MM.1S (cell line): ENCODE results near the gene OTC.

ENCODE experiments used
- DNase-seq: peaks from one replicate; pipeline ENCODE4 v3.0.0-alpha.2; 2015
- H2AFZ ChIP-seq: fragments of 300-600 bp; sonication (generic); 2 replicates; pipeline ENCODE4 v1.6.0; 2016; ENCODE audit warnings: antibody characterized with exemption, low read length
- H3F3A ChIP-seq: fragments of 300-600 bp; sonication (generic); 2 replicates; pipeline ENCODE4 v1.6.1; 2016; ENCODE audit warnings: mild to moderate bottlenecking, antibody characterized with exemption, low read length, moderate library complexity, mixed read lengths; ENCODE audit not compliant: insufficient read depth
- H3K27ac ChIP-seq: fragments of 300-600 bp; sonication (generic); 2 replicates; pipeline ENCODE4 v1.5.1; 2016; ENCODE audit warnings: mild to moderate bottlenecking, low read length
- H3K27me3 ChIP-seq: fragments of 300-600 bp; sonication (generic); replicated peaks from 2 replicates; pipeline ENCODE4 v1.6.0; 2016; ENCODE audit warnings: low read length; ENCODE audit not compliant: insufficient read depth
- H3K36me3 ChIP-seq: fragments of 300-600 bp; sonication (generic); replicated peaks from 2 replicates; pipeline ENCODE4 v1.6.1; 2016; ENCODE audit warnings: mild to moderate bottlenecking, low read length, mixed read lengths; ENCODE audit not compliant: insufficient read depth
- H3K4me1 ChIP-seq: fragments of 300-600 bp; sonication (generic); 2 replicates; pipeline ENCODE4 v1.6.1; 2016; ENCODE audit warnings: low read length, mixed read lengths
- H3K4me2 ChIP-seq: fragments of 300-600 bp; sonication (generic); 2 replicates; pipeline ENCODE4 v1.6.0; 2016; ENCODE audit warnings: low read depth, low read length
- H3K4me3 ChIP-seq: fragments of 300-600 bp; sonication (generic); 2 replicates; pipeline ENCODE4 v1.5.1; 2016; ENCODE audit warnings: low read length, mixed read lengths
- H3K79me2 ChIP-seq: fragments of 300-600 bp; sonication (generic); 2 replicates; pipeline ENCODE4 v1.6.1; 2016; ENCODE audit warnings: mixed run types, low read length, mixed read lengths
- H3K9ac ChIP-seq: fragments of 300-600 bp; sonication (generic); 2 replicates; pipeline ENCODE4 v1.6.1; 2016; ENCODE audit warnings: low read length, mixed read lengths
- H3K9me2 ChIP-seq: fragments of 300-600 bp; sonication (generic); replicated peaks from 2 replicates; pipeline ENCODE4 v1.6.1; 2016; ENCODE audit warnings: mild to moderate bottlenecking, low read length, mixed read lengths; ENCODE audit not compliant: insufficient read depth
- H3K9me3 ChIP-seq: fragments of 300-600 bp; sonication (generic); replicated peaks from 2 replicates; pipeline ENCODE4 v1.6.1; 2016; ENCODE audit warnings: mild to moderate bottlenecking, low read length, mixed read lengths; ENCODE audit not compliant: insufficient read depth
- H4K20me1 ChIP-seq: fragments of 300-600 bp; sonication (generic); 2 replicates; pipeline ENCODE4 v1.6.1; 2016; ENCODE audit warnings: mild to moderate bottlenecking, low read length, moderate library complexity, mixed read lengths; ENCODE audit not compliant: insufficient read depth
- EZH2 ChIP-seq: fragments of 300-600 bp; sonication (generic); optimal IDR thresholded peaks from 2 replicates; pipeline ENCODE3; 2017; ENCODE audit warnings: low read depth, mild to moderate bottlenecking, antibody characterized with exemption, low read length, mixed read lengths
- EZH2phosphoT487 ChIP-seq: fragments of 300-600 bp; sonication (generic); IDR thresholded peaks from 2 replicates; pipeline ENCODE4 v1.6.1; 2018; ENCODE audit warnings: antibody characterized with exemption, low read length
- TF ChIP-seq, protein P1 (sequence below): fragments of 300-600 bp; sonication (generic); IDR thresholded peaks from 2 replicates; pipeline ENCODE4 v1.5.1; 2016; ENCODE audit warnings: antibody characterized with exemption, low read length, mixed read lengths

OTC gene

DNA sequence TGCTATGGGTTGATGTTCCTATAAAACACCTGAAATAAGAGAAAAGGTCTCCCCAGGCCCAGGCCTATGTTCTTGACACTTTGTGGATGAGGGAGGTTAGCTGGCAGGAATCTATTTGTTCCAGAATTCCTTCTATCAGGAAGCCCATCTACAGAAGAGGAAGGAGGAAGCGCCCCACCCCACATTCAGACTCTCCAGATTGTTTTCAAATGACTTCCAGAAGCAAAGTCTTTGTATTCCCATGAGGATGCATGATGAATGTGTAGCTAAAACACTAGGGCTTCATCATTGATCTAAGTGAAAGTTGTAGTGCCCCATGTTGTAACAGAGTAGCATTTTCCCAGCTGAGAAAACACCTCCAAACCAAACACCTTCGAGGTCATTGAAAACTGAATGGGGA, 16.4 kb downstream of the OTC start:
- no peak overlapping the region for H3K4me3 ChIP-seq
- no peak overlapping the region for H3K27ac ChIP-seq
- no peaks in the 10 kb centered on the region for H3K9me2 ChIP-seq
- H3K9me3 ChIP-seq = no peaks in the 10 kb centered on the region
- TF ChIP-seq, protein P1, sequence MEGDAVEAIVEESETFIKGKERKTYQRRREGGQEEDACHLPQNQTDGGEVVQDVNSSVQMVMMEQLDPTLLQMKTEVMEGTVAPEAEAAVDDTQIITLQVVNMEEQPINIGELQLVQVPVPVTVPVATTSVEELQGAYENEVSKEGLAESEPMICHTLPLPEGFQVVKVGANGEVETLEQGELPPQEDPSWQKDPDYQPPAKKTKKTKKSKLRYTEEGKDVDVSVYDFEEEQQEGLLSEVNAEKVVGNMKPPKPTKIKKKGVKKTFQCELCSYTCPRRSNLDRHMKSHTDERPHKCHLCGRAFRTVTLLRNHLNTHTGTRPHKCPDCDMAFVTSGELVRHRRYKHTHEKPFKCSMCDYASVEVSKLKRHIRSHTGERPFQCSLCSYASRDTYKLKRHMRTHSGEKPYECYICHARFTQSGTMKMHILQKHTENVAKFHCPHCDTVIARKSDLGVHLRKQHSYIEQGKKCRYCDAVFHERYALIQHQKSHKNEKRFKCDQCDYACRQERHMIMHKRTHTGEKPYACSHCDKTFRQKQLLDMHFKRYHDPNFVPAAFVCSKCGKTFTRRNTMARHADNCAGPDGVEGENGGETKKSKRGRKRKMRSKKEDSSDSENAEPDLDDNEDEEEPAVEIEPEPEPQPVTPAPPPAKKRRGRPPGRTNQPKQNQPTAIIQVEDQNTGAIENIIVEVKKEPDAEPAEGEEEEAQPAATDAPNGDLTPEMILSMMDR = no peak
- TF ChIP-seq EZH2 = no peak
- no peak for TF ChIP-seq EZH2phosphoT487
- H3K4me1 ChIP-seq = no peaks in the 10 kb centered on the region
- H3K79me2 ChIP-seq = no peaks in the 10 kb centered on the region
- no peak for DNase-seq
- no peaks in the 10 kb centered on the region for H3K36me3 ChIP-seq
- no peaks in the 10 kb centered on the region for H3F3A ChIP-seq
- no peak overlapping the region for H2AFZ ChIP-seq
- H3K27me3 ChIP-seq = no peaks in the 10 kb centered on the region
- H3K9ac ChIP-seq = no peak overlapping the region
- no peaks in the 10 kb centered on the region for H4K20me1 ChIP-seq
- no peak overlapping the region for H3K4me2 ChIP-seq

DNA sequence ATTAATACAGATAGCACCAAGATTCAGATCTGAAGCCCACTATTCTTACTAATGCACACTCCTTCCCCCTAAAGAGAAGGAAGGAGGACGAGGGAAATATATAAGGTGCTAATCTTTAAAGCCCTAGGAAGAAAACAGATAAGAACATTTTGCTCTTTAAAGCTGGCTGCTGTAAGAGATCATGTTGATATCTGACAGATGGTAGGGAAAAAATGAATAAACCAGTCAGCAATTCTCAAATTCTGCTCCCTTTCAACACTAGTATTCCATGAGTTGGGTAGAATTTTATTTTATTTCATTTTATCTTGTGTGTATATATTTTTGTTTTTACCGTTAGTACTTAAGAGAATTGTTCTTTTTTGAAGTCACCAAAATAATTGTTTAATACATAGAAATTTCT, 19.2 kb downstream of the OTC start:
- Histone ChIP-seq H3K27me3 (no peaks in the 10 kb centered on the region), H3K27ac (no peak overlapping the region), H3K4me2 (no peak overlapping the region)

DNA sequence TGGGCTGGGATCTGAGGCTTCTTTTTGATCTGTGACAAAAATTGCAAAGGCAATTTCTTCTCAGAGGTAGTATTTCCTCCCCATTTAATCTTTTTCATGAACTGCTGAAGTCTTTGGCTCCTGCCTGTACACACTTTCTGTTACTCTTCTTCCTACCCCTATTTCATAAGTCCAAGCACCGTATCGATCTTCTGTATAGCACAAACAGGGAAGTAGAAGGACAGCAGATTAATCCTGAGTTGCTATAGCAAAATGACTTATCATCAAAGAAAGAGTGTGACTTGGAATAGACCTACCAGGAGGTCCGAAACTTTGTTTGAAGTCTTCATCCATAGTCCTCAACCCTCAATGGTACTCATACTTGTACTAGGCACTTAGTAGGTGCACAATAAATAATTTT, 22.0 kb downstream of the OTC start:
- no peaks in the 10 kb centered on the region for H3K27me3 ChIP-seq
- no peak overlapping the region for H3K9ac ChIP-seq
- no peaks in the 10 kb centered on the region for H3K9me3 ChIP-seq
- no peak for DNase-seq
- no peaks in the 10 kb centered on the region for H3K4me1 ChIP-seq
- no peaks in the 10 kb centered on the region for H3K9me2 ChIP-seq
- no peak overlapping the region for H3K27ac ChIP-seq
- no peak overlapping the region for H3K4me3 ChIP-seq
- no peak for TF ChIP-seq EZH2
- TF ChIP-seq, protein P1 = no peak
- TF ChIP-seq EZH2phosphoT487 = no peak
- H3K36me3 ChIP-seq = no peaks in the 10 kb centered on the region
- no peak overlapping the region for H3K4me2 ChIP-seq
- H3K79me2 ChIP-seq = no peaks in the 10 kb centered on the region
- no peak overlapping the region for H2AFZ ChIP-seq
- no peaks in the 10 kb centered on the region for H4K20me1 ChIP-seq
- no peaks in the 10 kb centered on the region for H3F3A ChIP-seq

More for the DNA sequence above, 19.2 kb downstream of the OTC start:
- H3K9me2 ChIP-seq = no peaks in the 10 kb centered on the region
- H3K9ac ChIP-seq = no peak overlapping the region
- no peaks in the 10 kb centered on the region for H3F3A ChIP-seq
- H4K20me1 ChIP-seq = no peaks in the 10 kb centered on the region
- H3K79me2 ChIP-seq = no peaks in the 10 kb centered on the region
- TF ChIP-seq EZH2phosphoT487 (no peak), EZH2 (no peak)
- TF ChIP-seq, protein P1 = no peak
- H3K36me3 ChIP-seq = no peaks in the 10 kb centered on the region
- H3K9me3 ChIP-seq = no peaks in the 10 kb centered on the region
- H2AFZ ChIP-seq = no peak overlapping the region
- H3K4me3 ChIP-seq = no peak overlapping the region
- no peaks in the 10 kb centered on the region for H3K4me1 ChIP-seq
- DNase-seq = no peak

DNA sequence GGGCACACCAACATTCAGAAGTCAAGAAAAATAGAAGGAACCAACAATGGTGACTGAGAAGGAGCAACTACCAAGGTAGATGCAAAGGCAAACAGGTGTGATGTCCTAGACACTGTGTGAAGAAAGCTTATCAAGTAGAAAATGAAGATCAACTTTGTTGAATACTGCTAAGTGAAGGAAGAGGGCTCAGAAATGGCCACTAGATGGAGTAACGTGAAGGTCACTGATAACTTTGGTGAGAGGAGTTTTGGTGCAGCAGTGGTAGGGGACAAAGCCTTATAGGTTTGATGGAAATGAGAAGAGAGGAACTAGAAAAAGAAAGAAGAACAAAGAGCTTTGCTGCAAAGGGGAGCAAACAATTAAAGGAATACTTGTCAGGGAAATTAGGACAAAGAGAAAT, 23.5 kb downstream of the OTC start:
- DNase-seq = peak; percentile 21
- no peaks in the 10 kb centered on the region for H3K79me2 ChIP-seq
- no peak overlapping the region for H3K27ac ChIP-seq
- no peak overlapping the region for H2AFZ ChIP-seq
- H3K4me2 ChIP-seq = no peak overlapping the region
- no peaks in the 10 kb centered on the region for H3K9me2 ChIP-seq
- no peak overlapping the region for H3K4me3 ChIP-seq
- H4K20me1 ChIP-seq = no peaks in the 10 kb centered on the region
- TF ChIP-seq EZH2phosphoT487 (no peak), EZH2 (no peak)
- TF ChIP-seq, protein P1 = peak; percentile 45
- H3K27me3 ChIP-seq = no peaks in the 10 kb centered on the region
- no peak overlapping the region for H3K9ac ChIP-seq
- no peaks in the 10 kb centered on the region for H3K36me3 ChIP-seq
- no peaks in the 10 kb centered on the region for H3K4me1 ChIP-seq
- no peaks in the 10 kb centered on the region for H3F3A ChIP-seq
- H3K9me3 ChIP-seq = no peaks in the 10 kb centered on the region
